Neural cell (in vitro differentiated cells): Measurements from ENCODE around the gene C13orf46. TPM values are rescaled to one million over a fixed set of nuclear protein-coding genes. Genes with fewer than 3 reads are reported as not detected.

Experiments used
- H2AFZ ChIP-seq: fragments of 200-600, 300-800 bp; sonication (generic), shearing (Covaris generic); 2 replicates; pipeline ENCODE4 v1.6.0; 2014; ENCODE audit warnings: low read depth, mild to moderate bottlenecking, antibody characterized with exemption, low read length, moderate library complexity
- H3F3A ChIP-seq: fragments of 200-600 bp; shearing (Covaris generic); 2 replicates; pipeline ENCODE4 v1.6.1; 2016; ENCODE audit warnings: mild to moderate bottlenecking, moderate library complexity, mixed read lengths, antibody characterized with exemption, low read length; ENCODE audit not compliant: insufficient read depth, poor library complexity, severe bottlenecking
- H3K27ac ChIP-seq: fragments of 200-600, 300-800 bp; sonication (generic), shearing (Covaris generic); 2 replicates; pipeline ENCODE4 v1.5.1; 2014; ENCODE audit warnings: mild to moderate bottlenecking, low read length, moderate library complexity
- H3K27me3 ChIP-seq: fragments of 300-800, 200-600 bp; sonication (generic), shearing (Covaris generic); 2 replicates; pipeline ENCODE4 v1.6.0; 2014; ENCODE audit warnings: mild to moderate bottlenecking, low read depth, low read length, moderate library complexity; ENCODE audit not compliant: insufficient read depth
- H3K36me3 ChIP-seq: fragments of 300-800, 200-600 bp; sonication (generic), shearing (Covaris generic); 2 replicates; pipeline ENCODE4 v1.5.1; 2014; ENCODE audit warnings: mild to moderate bottlenecking, antibody characterized with exemption, low read length, moderate library complexity; ENCODE audit not compliant: insufficient read depth
- H3K4me2 ChIP-seq: fragments of 300-800, 200-600 bp; sonication (generic), shearing (Covaris generic); 2 replicates; pipeline ENCODE4 v1.6.0; 2014; ENCODE audit warnings: mild to moderate bottlenecking, low read length
- H3K4me3 ChIP-seq: fragments of 300-800, 200-600 bp; sonication (generic), shearing (Covaris generic); 2 replicates; pipeline ENCODE4 v1.5.1; 2014; ENCODE audit warnings: mild to moderate bottlenecking, low read length, moderate library complexity
- H3K79me2 ChIP-seq: fragments of 200-600 bp; shearing (Covaris generic); replicated peaks from 2 replicates; pipeline ENCODE4 v1.6.0; 2014; ENCODE audit warnings: mild to moderate bottlenecking, low read length, moderate library complexity; ENCODE audit not compliant: insufficient read depth
- H3K9ac ChIP-seq: fragments of 300-800, 200-600 bp; sonication (generic), shearing (Covaris generic); 2 replicates; pipeline ENCODE4 v1.6.1; 2016; ENCODE audit warnings: mild to moderate bottlenecking, low read length, mixed read lengths
- H3K9me2 ChIP-seq: fragments of 200-600 bp; shearing (Covaris generic); 2 replicates; pipeline ENCODE4 v1.6.1; 2016; ENCODE audit warnings: mild to moderate bottlenecking, low read length, mixed read lengths; ENCODE audit not compliant: insufficient read depth
- H3K9me3 ChIP-seq: fragments of 200-600, 300-800 bp; sonication (generic), shearing (Covaris generic); 2 replicates; pipeline ENCODE4 v1.6.1; 2016; ENCODE audit warnings: mild to moderate bottlenecking, mixed run types, low read length, moderate library complexity, mixed read lengths
- H4K20me1 ChIP-seq: fragments of 200-600 bp; shearing (Covaris generic); 2 replicates; pipeline ENCODE4 v1.6.1; 2016; ENCODE audit warnings: mild to moderate bottlenecking, mixed run types; ENCODE audit not compliant: insufficient read depth
- EP300 ChIP-seq: fragments of 450-650 bp; conservative IDR thresholded peaks from 2 replicates; pipeline ENCODE4 v1.6.1; 2014; ENCODE audit warnings: antibody characterized with exemption, mild to moderate bottlenecking, moderate library complexity; ENCODE audit not compliant: poor library complexity, severe bottlenecking
- EZH2 ChIP-seq: fragments of 200-600, 300-800 bp; shearing (Covaris generic), sonication (generic); IDR thresholded peaks from 2 replicates; pipeline ENCODE4 v1.6.1; 2014; ENCODE audit warnings: antibody characterized with exemption, low read length, borderline replicate concordance, mild to moderate bottlenecking; ENCODE audit not compliant: insufficient read depth, poor library complexity, severe bottlenecking
- MXI1 ChIP-seq: fragments of 450-650 bp; conservative IDR thresholded peaks from 2 replicates; pipeline ENCODE4 v1.6.1; 2014; ENCODE audit warnings: antibody characterized with exemption, mild to moderate bottlenecking; ENCODE audit not compliant: poor library complexity, severe bottlenecking
- POLR2AphosphoS5 ChIP-seq: IDR thresholded peaks from 2 replicates; pipeline ENCODE4 v1.6.1; 2012
- RAD21 ChIP-seq: fragments of 450-650 bp; conservative IDR thresholded peaks from 2 replicates; pipeline ENCODE4 v1.6.1; 2014; ENCODE audit warnings: antibody characterized with exemption, mild to moderate bottlenecking, moderate library complexity
- SMC3 ChIP-seq: fragments of 450-650 bp; conservative IDR thresholded peaks from 2 replicates; pipeline ENCODE4 v1.6.1; 2014; ENCODE audit warnings: antibody characterized with exemption, mild to moderate bottlenecking, moderate library complexity; ENCODE audit not compliant: poor library complexity
- TAF1 ChIP-seq: IDR thresholded peaks from 2 replicates; pipeline ENCODE4 v1.6.1; 2012; ENCODE audit warnings: low read depth
- polyA plus RNA-seq: library from polyadenylated mRNA; depleted of rRNA; stranded (reverse); fragments of >200 nt; gene quantifications from 2 replicates; pipeline ENCODE4 v1.2.3, GENCODE V29; 2014
- TF ChIP-seq, protein P1 (sequence below): fragments of 450-650 bp; IDR thresholded peaks from 2 replicates; pipeline ENCODE4 v1.5.1; 2014; ENCODE audit warnings: antibody characterized with exemption, mild to moderate bottlenecking, moderate library complexity; ENCODE audit not compliant: poor library complexity, severe bottlenecking
- TF ChIP-seq, protein P2 (sequence below): IDR thresholded peaks from 2 replicates; pipeline ENCODE4 v1.6.1; 2012; ENCODE audit warnings: borderline replicate concordance

C13orf46 gene
- polyA plus RNA-seq, 1 donor from 2014 or later = not detected

DNA sequence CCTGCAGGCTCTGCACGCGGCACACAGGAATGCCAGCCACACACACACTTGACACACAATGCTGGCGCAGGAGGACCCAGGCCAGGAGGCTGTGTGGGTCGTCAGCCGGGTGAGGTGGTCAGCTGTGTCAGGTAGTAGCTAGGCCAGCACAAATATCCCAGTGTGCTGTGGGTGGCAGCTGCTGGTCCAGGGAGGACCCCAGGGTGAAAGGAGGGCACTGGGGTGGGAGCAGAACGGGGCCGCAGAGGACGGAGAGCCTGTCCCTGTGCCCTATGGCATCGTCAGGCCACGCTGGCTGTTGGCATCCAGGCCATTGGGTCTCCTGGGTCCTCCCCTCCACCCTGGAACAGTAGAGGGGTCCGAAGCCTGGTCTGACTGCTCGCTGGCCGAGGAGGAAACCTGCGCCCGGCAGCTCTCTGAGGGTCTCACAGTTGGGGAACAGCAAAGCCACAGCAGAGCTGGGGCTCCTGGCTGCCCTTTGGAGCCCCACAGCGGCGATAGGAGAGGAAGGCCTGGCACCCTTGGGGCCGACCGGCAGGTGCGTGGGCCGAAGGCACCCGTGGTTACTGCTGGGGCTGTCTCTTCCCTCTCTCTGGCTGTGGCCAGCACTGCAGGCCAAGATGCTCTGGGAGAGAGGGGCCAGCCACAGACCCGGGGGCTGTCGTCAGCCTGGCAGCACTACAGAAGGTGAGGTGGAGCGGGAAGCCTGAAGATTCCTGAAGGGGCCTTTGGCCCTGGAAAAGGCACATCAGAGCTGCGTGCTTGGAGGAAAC, 27.3 kb downstream of the C13orf46 start:
- Histone ChIP-seq H4K20me1 (no peaks in the 10 kb centered on the region), H3K4me2 (no peak overlapping the region), H3K9me2 (no peaks in the 10 kb centered on the region), H3K27me3 (no peaks in the 10 kb centered on the region), H3F3A (no peaks in the 10 kb centered on the region), H2AFZ (no peak overlapping the region), H3K9ac (no peak overlapping the region), H3K36me3 (no peaks in the 10 kb centered on the region), H3K4me3 (no peak overlapping the region), H3K79me2 (no peaks in the 10 kb centered on the region), H3K9me3 (no peaks in the 10 kb centered on the region), H3K27ac (no peak overlapping the region)
- TF ChIP-seq RAD21 (no peak), SMC3 (no peak), MXI1 (no peak), POLR2AphosphoS5 (no peak), EZH2 (no peak), TAF1 (no peak), EP300 (no peak)
- TF ChIP-seq, protein P1, sequence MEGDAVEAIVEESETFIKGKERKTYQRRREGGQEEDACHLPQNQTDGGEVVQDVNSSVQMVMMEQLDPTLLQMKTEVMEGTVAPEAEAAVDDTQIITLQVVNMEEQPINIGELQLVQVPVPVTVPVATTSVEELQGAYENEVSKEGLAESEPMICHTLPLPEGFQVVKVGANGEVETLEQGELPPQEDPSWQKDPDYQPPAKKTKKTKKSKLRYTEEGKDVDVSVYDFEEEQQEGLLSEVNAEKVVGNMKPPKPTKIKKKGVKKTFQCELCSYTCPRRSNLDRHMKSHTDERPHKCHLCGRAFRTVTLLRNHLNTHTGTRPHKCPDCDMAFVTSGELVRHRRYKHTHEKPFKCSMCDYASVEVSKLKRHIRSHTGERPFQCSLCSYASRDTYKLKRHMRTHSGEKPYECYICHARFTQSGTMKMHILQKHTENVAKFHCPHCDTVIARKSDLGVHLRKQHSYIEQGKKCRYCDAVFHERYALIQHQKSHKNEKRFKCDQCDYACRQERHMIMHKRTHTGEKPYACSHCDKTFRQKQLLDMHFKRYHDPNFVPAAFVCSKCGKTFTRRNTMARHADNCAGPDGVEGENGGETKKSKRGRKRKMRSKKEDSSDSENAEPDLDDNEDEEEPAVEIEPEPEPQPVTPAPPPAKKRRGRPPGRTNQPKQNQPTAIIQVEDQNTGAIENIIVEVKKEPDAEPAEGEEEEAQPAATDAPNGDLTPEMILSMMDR = no peak
- TF ChIP-seq, protein P2, sequence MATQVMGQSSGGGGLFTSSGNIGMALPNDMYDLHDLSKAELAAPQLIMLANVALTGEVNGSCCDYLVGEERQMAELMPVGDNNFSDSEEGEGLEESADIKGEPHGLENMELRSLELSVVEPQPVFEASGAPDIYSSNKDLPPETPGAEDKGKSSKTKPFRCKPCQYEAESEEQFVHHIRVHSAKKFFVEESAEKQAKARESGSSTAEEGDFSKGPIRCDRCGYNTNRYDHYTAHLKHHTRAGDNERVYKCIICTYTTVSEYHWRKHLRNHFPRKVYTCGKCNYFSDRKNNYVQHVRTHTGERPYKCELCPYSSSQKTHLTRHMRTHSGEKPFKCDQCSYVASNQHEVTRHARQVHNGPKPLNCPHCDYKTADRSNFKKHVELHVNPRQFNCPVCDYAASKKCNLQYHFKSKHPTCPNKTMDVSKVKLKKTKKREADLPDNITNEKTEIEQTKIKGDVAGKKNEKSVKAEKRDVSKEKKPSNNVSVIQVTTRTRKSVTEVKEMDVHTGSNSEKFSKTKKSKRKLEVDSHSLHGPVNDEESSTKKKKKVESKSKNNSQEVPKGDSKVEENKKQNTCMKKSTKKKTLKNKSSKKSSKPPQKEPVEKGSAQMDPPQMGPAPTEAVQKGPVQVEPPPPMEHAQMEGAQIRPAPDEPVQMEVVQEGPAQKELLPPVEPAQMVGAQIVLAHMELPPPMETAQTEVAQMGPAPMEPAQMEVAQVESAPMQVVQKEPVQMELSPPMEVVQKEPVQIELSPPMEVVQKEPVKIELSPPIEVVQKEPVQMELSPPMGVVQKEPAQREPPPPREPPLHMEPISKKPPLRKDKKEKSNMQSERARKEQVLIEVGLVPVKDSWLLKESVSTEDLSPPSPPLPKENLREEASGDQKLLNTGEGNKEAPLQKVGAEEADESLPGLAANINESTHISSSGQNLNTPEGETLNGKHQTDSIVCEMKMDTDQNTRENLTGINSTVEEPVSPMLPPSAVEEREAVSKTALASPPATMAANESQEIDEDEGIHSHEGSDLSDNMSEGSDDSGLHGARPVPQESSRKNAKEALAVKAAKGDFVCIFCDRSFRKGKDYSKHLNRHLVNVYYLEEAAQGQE = no peak

DNA sequence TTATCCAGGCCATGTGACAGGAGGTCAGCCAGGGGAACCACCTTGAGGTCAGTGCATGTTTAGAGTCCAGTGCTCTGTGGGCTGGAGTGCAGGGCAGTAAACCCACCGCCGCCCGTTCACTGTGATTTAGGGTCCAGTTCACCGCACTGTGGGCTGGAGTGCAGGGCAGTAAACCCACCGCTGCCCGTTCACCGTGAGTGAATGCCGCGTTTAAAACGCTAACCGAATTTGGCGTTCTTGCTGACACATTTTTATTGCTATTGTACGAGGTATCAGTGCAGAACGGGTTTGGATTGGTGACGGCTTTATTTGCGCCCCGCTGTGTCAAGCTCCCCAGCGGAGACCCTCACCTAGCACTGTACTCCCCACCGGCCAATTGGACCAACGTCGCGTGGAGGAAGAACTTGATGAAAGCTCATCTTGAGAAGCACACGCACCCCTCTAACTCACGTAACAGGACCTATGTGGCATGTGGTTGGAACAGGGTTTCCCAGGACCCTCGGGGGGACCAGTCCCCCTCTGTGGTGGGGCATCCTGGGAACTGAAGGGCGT, 27.9 kb downstream of the C13orf46 start:
- no peaks in the 10 kb centered on the region for H3K9me2 ChIP-seq
- TF ChIP-seq RAD21 = no peak
- TF ChIP-seq EP300 = no peak
- no peak for TF ChIP-seq POLR2AphosphoS5
- no peak for TF ChIP-seq MXI1
- no peak for TF ChIP-seq EZH2
- TF ChIP-seq, protein P2 = no peak
- TF ChIP-seq, protein P1 = no peak
- no peak for TF ChIP-seq TAF1
- TF ChIP-seq SMC3 = no peak

More for the DNA sequence above, 27.9 kb downstream of the C13orf46 start:
- H3K27ac ChIP-seq = no peak overlapping the region
- H3F3A ChIP-seq = no peaks in the 10 kb centered on the region
- no peak overlapping the region for H3K4me3 ChIP-seq
- H3K79me2 ChIP-seq = no peaks in the 10 kb centered on the region
- H3K4me2 ChIP-seq = no peak overlapping the region
- no peaks in the 10 kb centered on the region for H3K36me3 ChIP-seq
- H3K9me3 ChIP-seq = no peaks in the 10 kb centered on the region
- H4K20me1 ChIP-seq = no peaks in the 10 kb centered on the region
- no peak overlapping the region for H2AFZ ChIP-seq
- no peaks in the 10 kb centered on the region for H3K27me3 ChIP-seq
- H3K9ac ChIP-seq = no peak overlapping the region
